ENCODE measurements around the gene CHDH.
A peak's percentile ranks its signal among the peaks of the same experiment; 100 is the strongest.

Gene CHDH

GRCh38 chr3:53885239-53885638 lies 39.0 kb upstream of the CHDH start:
- no peaks in the 10 kb centered on the region; the same call in 1 of the 2 replicates for H4K20me1 ChIP-seq (ENCODE audit: control insufficient read depth, insufficient read depth, low read depth, low read length)
- no peaks in the 10 kb centered on the region for H3K9me2 ChIP-seq (replicated peaks; ENCODE audit: control insufficient read depth, low read length)
- H3K4me2 ChIP-seq (ENCODE audit: low read length) = no peak overlapping the region
- peaks cover 17% of the 10 kb centered on the region for H3F3A ChIP-seq (ENCODE audit: control insufficient read depth, insufficient read depth)
- H3K27me3 ChIP-seq (ENCODE audit: control insufficient read depth, low read length) = no peaks in the 10 kb centered on the region
- H3K79me2 ChIP-seq (ENCODE audit: control insufficient read depth, low read length) = peaks cover 43% of the 10 kb centered on the region
- H3K9me3 ChIP-seq (ENCODE audit: control insufficient read depth, insufficient read depth, low read length) = no peaks in the 10 kb centered on the region
- H3K4me3 ChIP-seq (ENCODE audit: low read length) = no peak overlapping the region
- H3K4me1 ChIP-seq (ENCODE audit: control insufficient read depth, low read length) = peaks cover 26% of the 10 kb centered on the region
- peaks cover 75% of the 10 kb centered on the region for H3K36me3 ChIP-seq (ENCODE audit: control insufficient read depth, low read length)
- TF ChIP-seq EZH2phosphoT487 (IDR thresholded peaks at IDR 0.05; ENCODE audit: borderline replicate concordance, low read length) = no peak
- H3K27ac ChIP-seq (ENCODE audit: low read depth, low read length) = no peak overlapping the region

DNA sequence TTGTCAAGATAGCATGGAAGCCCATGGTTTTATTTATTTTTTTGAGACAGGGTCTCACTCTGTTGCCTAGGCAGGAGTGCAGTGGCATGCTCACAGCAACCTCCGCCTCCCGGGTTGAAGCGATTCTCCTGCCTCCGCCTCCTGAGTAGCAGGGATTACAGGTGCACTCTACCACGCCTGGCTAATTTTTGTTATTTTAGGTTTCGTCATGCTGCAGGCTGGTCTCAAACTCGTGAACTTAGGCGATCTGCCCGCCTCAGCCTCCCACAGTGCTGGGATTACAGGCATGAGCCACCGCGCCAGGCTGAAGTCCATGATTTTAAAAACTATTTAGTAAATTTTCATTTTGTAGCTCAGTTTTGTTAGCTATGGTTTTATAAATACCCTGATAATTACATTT lies 38.4 kb upstream of the CHDH start:
- no peak overlapping the region for H3K4me3 ChIP-seq (ENCODE audit: low read length)
- H3K4me1 ChIP-seq (ENCODE audit: control insufficient read depth, low read length) = peaks cover 21% of the 10 kb centered on the region
- TF ChIP-seq EZH2phosphoT487 (IDR thresholded peaks at IDR 0.05; ENCODE audit: borderline replicate concordance, low read length) = no peak
- TF ChIP-seq, protein P1, sequence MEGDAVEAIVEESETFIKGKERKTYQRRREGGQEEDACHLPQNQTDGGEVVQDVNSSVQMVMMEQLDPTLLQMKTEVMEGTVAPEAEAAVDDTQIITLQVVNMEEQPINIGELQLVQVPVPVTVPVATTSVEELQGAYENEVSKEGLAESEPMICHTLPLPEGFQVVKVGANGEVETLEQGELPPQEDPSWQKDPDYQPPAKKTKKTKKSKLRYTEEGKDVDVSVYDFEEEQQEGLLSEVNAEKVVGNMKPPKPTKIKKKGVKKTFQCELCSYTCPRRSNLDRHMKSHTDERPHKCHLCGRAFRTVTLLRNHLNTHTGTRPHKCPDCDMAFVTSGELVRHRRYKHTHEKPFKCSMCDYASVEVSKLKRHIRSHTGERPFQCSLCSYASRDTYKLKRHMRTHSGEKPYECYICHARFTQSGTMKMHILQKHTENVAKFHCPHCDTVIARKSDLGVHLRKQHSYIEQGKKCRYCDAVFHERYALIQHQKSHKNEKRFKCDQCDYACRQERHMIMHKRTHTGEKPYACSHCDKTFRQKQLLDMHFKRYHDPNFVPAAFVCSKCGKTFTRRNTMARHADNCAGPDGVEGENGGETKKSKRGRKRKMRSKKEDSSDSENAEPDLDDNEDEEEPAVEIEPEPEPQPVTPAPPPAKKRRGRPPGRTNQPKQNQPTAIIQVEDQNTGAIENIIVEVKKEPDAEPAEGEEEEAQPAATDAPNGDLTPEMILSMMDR (IDR thresholded peaks at IDR 0.05; ENCODE audit: low read depth, low read length, poor library complexity, severe bottlenecking) = no peak
- no peaks in the 10 kb centered on the region for H3K9me2 ChIP-seq (replicated peaks; ENCODE audit: control insufficient read depth, low read length)
- no peak overlapping the region for H3K27ac ChIP-seq (ENCODE audit: low read depth, low read length)
- no peaks in the 10 kb centered on the region; the same call in 1 of the 2 replicates for H4K20me1 ChIP-seq (ENCODE audit: control insufficient read depth, insufficient read depth, low read depth, low read length)
- peaks cover 76% of the 10 kb centered on the region for H3K36me3 ChIP-seq (ENCODE audit: control insufficient read depth, low read length)
- no peaks in the 10 kb centered on the region for H3K27me3 ChIP-seq (ENCODE audit: control insufficient read depth, low read length)
- no peaks in the 10 kb centered on the region for H3K9me3 ChIP-seq (ENCODE audit: control insufficient read depth, insufficient read depth, low read length)
- peaks cover 17% of the 10 kb centered on the region for H3F3A ChIP-seq (ENCODE audit: control insufficient read depth, insufficient read depth)
- H3K4me2 ChIP-seq (ENCODE audit: low read length) = no peak overlapping the region
- H3K79me2 ChIP-seq (ENCODE audit: control insufficient read depth, low read length) = peaks cover 43% of the 10 kb centered on the region

DNA sequence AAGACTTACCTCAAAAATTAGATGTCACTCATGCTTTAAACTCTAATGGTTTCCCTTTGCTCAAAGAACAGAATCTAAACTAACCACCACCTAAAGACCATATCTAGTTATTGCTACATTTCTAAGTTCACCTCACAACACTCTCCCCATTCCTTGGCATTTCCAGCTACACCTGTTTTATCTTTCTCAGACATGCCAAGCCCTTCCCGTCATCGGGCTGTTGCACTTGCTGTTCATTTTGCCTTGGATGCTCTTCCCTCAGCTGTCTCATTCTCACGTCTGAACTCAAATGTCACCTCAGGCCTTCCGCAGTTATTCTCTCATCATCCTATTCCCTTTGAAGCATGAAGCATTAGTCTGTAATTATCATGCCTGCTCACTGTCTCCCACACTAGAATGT lies 36.8 kb upstream of the CHDH start:
- H3K27me3 ChIP-seq (ENCODE audit: control insufficient read depth, low read length) = no peaks in the 10 kb centered on the region
- H3K4me2 ChIP-seq (ENCODE audit: low read length) = no peak overlapping the region
- TF ChIP-seq, protein P1 (IDR thresholded peaks at IDR 0.05; ENCODE audit: low read depth, low read length, poor library complexity, severe bottlenecking) = no peak
- TF ChIP-seq EZH2phosphoT487 (IDR thresholded peaks at IDR 0.05; ENCODE audit: borderline replicate concordance, low read length) = no peak
- H3K36me3 ChIP-seq (ENCODE audit: control insufficient read depth, low read length) = peaks cover 81% of the 10 kb centered on the region
- no peaks in the 10 kb centered on the region for H3K9me2 ChIP-seq (replicated peaks; ENCODE audit: control insufficient read depth, low read length)
- H3K4me1 ChIP-seq (ENCODE audit: control insufficient read depth, low read length) = peaks cover 17% of the 10 kb centered on the region
- no peaks in the 10 kb centered on the region for H4K20me1 ChIP-seq (ENCODE audit: control insufficient read depth, insufficient read depth, low read depth, low read length)
- no peak overlapping the region for H3K27ac ChIP-seq (ENCODE audit: low read depth, low read length)
- no peak overlapping the region for H3K4me3 ChIP-seq (ENCODE audit: low read length)
- H3K9me3 ChIP-seq (ENCODE audit: control insufficient read depth, insufficient read depth, low read length) = no peaks in the 10 kb centered on the region
- peaks cover 17% of the 10 kb centered on the region for H3F3A ChIP-seq (ENCODE audit: control insufficient read depth, insufficient read depth)
- H3K79me2 ChIP-seq (ENCODE audit: control insufficient read depth, low read length) = peaks cover 27% of the 10 kb centered on the region

- H4K20me1 ChIP-seq (ENCODE audit: control insufficient read depth, insufficient read depth, low read depth, low read length) = no peaks in the 10 kb centered on the region
- no peaks in the 10 kb centered on the region for H3K27me3 ChIP-seq (ENCODE audit: control insufficient read depth, low read length)
- H3K9me2 ChIP-seq (replicated peaks; ENCODE audit: control insufficient read depth, low read length) = no peaks in the 10 kb centered on the region
- H3F3A ChIP-seq (ENCODE audit: control insufficient read depth, insufficient read depth) = peaks cover 17% of the 10 kb centered on the region
- peak within 1 kb of the TSS; percentile 94 for H3K4me3 ChIP-seq (ENCODE audit: low read length)
- peaks cover 81% of the 10 kb centered on the region for H3K36me3 ChIP-seq (ENCODE audit: control insufficient read depth, low read length)
- H3K27ac ChIP-seq (ENCODE audit: low read depth, low read length) = peak within 1 kb of the TSS; percentile 56
- H3K4me1 ChIP-seq (ENCODE audit: control insufficient read depth, low read length) = peaks cover 17% of the 10 kb centered on the region
- no peaks in the 10 kb centered on the region for H3K9me3 ChIP-seq (ENCODE audit: control insufficient read depth, insufficient read depth, low read length)
- TF ChIP-seq EZH2phosphoT487 (IDR thresholded peaks at IDR 0.05; ENCODE audit: borderline replicate concordance, low read length) = no peak
- TF ChIP-seq, protein P1 (IDR thresholded peaks at IDR 0.05; ENCODE audit: low read depth, low read length, poor library complexity, severe bottlenecking) = no peak
- peaks cover 21% of the 10 kb centered on the region for H3K79me2 ChIP-seq (ENCODE audit: control insufficient read depth, low read length)
- peak within 1 kb of the TSS; percentile 80 for H3K4me2 ChIP-seq (ENCODE audit: low read length)
Measured at GRCh38 chr3:53881691-53882593, 35.7 kb upstream of the CHDH start, which contains the start of gene ACTR8. Gene ACTR8, minus strand, starts transcription at chr3:53882152. Its CDS starts 51 bp downstream, at chr3:53882101.
